ENCODE data around the gene GRAP. TPM values are rescaled to one million over a fixed set of nuclear protein-coding genes. Genes with fewer than 3 reads are reported as not detected.

The GRAP gene
- total RNA-seq, 2 donors from 2014 or later, result 0.15 TPM; not detected in 1

DNA sequence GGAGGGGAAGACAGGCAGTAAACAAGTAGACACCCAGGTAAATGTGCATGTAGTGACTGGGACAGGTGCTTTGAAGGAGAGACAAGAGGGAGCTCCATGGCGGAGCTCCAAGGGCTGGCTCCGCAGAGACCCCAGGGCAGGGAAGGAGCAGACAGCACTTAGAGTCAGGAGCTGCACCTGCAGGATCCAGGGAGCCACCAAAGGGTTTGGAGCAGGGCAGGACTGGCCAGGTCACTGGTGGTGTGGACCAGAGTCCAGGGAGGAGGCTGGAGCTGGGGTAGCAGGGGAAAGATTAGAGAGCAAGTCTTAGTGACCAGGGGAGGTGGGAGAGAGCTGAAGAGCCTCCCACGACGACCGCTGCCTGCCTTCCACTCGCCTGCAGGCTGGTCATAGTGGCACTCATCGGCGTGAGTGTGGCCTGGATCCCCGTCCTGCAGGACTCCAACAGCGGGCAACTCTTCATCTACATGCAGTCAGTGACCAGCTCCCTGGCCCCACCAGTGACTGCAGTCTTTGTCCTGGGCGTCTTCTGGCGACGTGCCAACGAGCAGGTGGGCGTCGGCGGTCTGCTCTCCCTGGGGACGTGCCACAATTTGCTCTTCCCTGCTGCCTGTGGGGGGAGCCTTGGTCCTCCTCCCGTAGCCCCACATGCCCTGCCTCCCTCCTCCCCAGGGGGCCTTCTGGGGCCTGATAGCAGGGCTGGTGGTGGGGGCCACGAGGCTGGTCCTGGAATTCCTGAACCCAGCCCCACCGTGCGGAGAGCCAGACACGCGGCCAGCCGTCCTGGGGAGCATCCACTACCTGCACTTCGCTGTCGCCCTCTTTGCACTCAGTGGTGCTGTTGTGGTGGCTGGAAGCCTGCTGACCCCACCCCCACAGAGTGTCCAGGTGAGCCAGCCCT is 27.5 kb downstream of the GRAP start:
- Histone ChIP-seq H3K4me1 (ENCODE audit: control insufficient read depth, insufficient read depth, low read length) (no peaks in the 10 kb centered on the region), H3K9me3 (ENCODE audit: control insufficient read depth, low read length) (no peaks in the 10 kb centered on the region), H3K27ac (ENCODE audit: low read depth, low read length) (no peak overlapping the region), H3K27me3 (ENCODE audit: control insufficient read depth, insufficient read depth, low read length, poor library complexity, severe bottlenecking) (no peaks in the 10 kb centered on the region), H3K9ac (ENCODE audit: extremely low read depth, low read length, poor library complexity, severe bottlenecking) (no peak overlapping the region), H3K4me3 (ENCODE audit: low read length) (no peak overlapping the region), H3K36me3 (ENCODE audit: control insufficient read depth, insufficient read depth, low read length) (no peaks in the 10 kb centered on the region)
- H3K4me3 Mint-ChIP-seq, result no peak overlapping the region
- WGBS, 2 experiments (ENCODE audit: insufficient coverage in 1 of 2, insufficient read length in 1 of 2), result 86 to 90% methylated on average over 14 to 27 of the region's 27 CpGs
- H3K27me3 Mint-ChIP-seq (ENCODE audit: insufficient read depth), result no peaks in the 10 kb centered on the region
- H3K4me1 Mint-ChIP-seq, result peaks cover 5% of the 10 kb centered on the region
- DNase-seq, result no peak
- no peaks in the 10 kb centered on the region for H3K36me3 Mint-ChIP-seq (ENCODE audit: low read depth)
- peak overlapping the region; percentile 19 for H3K27ac Mint-ChIP-seq
- no peaks in the 10 kb centered on the region for H3K9me3 Mint-ChIP-seq
- TF ChIP-seq, protein P1, sequence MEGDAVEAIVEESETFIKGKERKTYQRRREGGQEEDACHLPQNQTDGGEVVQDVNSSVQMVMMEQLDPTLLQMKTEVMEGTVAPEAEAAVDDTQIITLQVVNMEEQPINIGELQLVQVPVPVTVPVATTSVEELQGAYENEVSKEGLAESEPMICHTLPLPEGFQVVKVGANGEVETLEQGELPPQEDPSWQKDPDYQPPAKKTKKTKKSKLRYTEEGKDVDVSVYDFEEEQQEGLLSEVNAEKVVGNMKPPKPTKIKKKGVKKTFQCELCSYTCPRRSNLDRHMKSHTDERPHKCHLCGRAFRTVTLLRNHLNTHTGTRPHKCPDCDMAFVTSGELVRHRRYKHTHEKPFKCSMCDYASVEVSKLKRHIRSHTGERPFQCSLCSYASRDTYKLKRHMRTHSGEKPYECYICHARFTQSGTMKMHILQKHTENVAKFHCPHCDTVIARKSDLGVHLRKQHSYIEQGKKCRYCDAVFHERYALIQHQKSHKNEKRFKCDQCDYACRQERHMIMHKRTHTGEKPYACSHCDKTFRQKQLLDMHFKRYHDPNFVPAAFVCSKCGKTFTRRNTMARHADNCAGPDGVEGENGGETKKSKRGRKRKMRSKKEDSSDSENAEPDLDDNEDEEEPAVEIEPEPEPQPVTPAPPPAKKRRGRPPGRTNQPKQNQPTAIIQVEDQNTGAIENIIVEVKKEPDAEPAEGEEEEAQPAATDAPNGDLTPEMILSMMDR (conservative IDR thresholded peaks at IDR 0.05), result no peak

DNA sequence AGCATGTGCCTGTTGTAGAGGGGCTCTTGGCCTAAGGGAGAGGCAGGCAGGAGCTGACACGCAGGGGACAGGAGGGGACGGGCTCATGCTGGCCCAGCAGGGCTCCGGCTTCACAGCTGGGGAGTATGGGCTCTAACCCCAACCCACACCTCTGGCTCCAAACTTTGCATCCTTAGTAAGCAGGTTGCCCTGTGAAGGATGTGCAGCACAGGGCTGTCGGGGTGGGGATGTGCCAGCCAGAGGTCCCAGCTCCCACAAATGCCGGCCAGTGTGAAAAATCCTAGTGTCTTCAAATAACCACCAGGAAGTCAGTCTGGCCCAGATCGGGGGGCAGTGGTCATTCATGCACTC is 28.2 kb downstream of the GRAP start:
- Histone ChIP-seq H3K9me3 (ENCODE audit: control insufficient read depth, low read length) (no peaks in the 10 kb centered on the region), H3K27ac (ENCODE audit: low read depth, low read length) (no peak overlapping the region), H3K36me3 (ENCODE audit: control insufficient read depth, insufficient read depth, low read length) (no peaks in the 10 kb centered on the region), H3K4me3 (ENCODE audit: low read length) (no peak overlapping the region), H3K27me3 (ENCODE audit: control insufficient read depth, insufficient read depth, low read length, poor library complexity, severe bottlenecking) (no peaks in the 10 kb centered on the region), H3K9ac (ENCODE audit: extremely low read depth, low read length, poor library complexity, severe bottlenecking) (no peak overlapping the region), H3K4me1 (ENCODE audit: control insufficient read depth, insufficient read depth, low read length) (no peaks in the 10 kb centered on the region)
- Mint-ChIP-seq H3K27me3 (ENCODE audit: insufficient read depth) (no peaks in the 10 kb centered on the region), H3K4me1 (peaks cover 5% of the 10 kb centered on the region), H3K4me3 (no peak overlapping the region), H3K9me3 (no peaks in the 10 kb centered on the region), H3K27ac (no peak overlapping the region), H3K36me3 (ENCODE audit: low read depth) (no peaks in the 10 kb centered on the region)
- WGBS, 2 experiments (ENCODE audit: insufficient coverage in 1 of 2, insufficient read length in 1 of 2), result 83 to 90% methylated on average over 5 to 6 of the region's 6 CpGs
- TF ChIP-seq, protein P1 (conservative IDR thresholded peaks at IDR 0.05), result no peak
- no peak for DNase-seq

DNA sequence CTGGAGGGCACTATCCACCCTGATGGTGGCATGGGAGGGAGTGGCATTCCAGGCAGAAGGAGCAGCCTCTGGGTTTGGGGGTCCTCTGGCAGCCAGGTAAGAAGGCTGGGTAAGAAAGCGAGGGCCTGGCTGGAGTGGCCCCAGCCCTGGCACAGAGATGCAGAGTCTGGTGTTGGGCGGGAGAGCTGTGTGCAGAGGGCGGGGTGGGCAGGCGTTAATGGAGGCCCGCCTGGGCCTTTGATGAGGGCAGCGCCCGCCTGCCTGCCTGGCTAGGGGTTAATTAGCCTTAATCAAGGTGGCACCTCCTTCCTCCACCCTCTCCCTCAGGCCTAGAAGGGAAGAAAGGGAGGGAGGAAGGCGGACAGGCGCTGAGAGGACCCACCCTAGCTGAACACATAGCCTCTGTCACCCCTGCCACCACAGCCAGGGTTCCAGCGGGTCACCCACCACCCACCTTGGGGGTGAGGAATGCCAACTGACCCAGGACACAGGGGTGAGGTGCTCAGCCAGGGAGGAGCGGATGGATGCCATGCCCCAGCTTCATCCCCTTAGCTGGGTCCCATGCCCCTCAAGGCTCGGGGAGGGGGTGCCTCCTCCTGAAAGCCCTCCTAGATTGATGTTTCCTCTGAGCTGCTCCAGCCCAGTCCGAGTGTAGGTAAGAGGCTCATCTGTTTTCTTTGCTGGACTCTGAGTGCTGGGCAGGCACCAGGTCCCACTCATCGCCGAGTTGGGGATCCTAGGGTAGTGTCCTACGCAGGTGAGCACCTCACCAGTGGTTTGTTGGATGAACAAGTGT is 28.8 kb downstream of the GRAP start:
- Mint-ChIP-seq H3K4me3 (no peak overlapping the region), H3K9me3 (no peaks in the 10 kb centered on the region), H3K27me3 (ENCODE audit: insufficient read depth) (no peaks in the 10 kb centered on the region), H3K4me1 (peaks cover 5% of the 10 kb centered on the region), H3K27ac (no peak overlapping the region), H3K36me3 (ENCODE audit: low read depth) (no peaks in the 10 kb centered on the region)
- TF ChIP-seq, protein P1 (conservative IDR thresholded peaks at IDR 0.05), result no peak
- no peaks in the 10 kb centered on the region for H3K4me1 ChIP-seq (ENCODE audit: control insufficient read depth, insufficient read depth, low read length)
- no peaks in the 10 kb centered on the region for H3K27me3 ChIP-seq (ENCODE audit: control insufficient read depth, insufficient read depth, low read length, poor library complexity, severe bottlenecking)
- H3K9ac ChIP-seq (ENCODE audit: extremely low read depth, low read length, poor library complexity, severe bottlenecking), result no peak overlapping the region
- DNase-seq, result no peak
- 90 to 97% methylated on average over 4 to 14 of the region's 16 CpGs for WGBS, 2 experiments (ENCODE audit: insufficient coverage in 1 of 2, insufficient read length in 1 of 2)
- H3K36me3 ChIP-seq (ENCODE audit: control insufficient read depth, insufficient read depth, low read length), result no peaks in the 10 kb centered on the region
- H3K9me3 ChIP-seq (ENCODE audit: control insufficient read depth, low read length), result no peaks in the 10 kb centered on the region
- no peak overlapping the region for H3K4me3 ChIP-seq (ENCODE audit: low read length)
- no peak overlapping the region for H3K27ac ChIP-seq (ENCODE audit: low read depth, low read length)
